Measurements from ENCODE around the gene MYO1D.

GRCh38 chr17:32909787-32910369 is 33.0 kb upstream of the MYO1D start:
- TF ChIP-seq CTCF (IDR thresholded peaks at IDR 0.05) = peak; percentile 73 to 94 (median 91)
- no peak for TF ChIP-seq POLR2A (IDR thresholded peaks at IDR 0.05)

All from body of pancreas (tissue), 4 donors.